ENCODE data around the gene CHRM2.

The CHRM2 gene

DNA sequence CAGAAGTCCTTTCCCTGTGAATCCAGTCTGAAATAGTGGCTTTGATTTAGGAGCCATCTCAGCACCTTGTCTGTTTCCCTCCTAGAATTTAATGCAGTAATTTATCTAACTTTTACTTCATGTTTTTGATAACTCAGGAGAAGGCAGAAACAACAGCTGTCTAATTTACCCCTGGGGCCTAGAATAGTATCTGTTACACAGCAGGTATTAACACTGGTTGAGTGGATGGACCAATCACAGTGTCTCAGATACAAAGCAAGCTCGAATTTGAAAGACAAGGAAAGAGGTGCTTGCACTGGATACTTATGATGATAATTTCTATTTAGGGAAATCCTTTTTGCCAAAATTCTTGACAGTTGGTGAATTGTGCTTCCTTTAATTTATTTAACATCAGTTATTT lies 23.4 kb downstream of the CHRM2 start:
- Histone ChIP-seq H3K36me3 (ENCODE audit: control insufficient read depth, insufficient read depth, low read length) (no peaks in the 10 kb centered on the region), H3K27ac (ENCODE audit: insufficient read depth, low read depth, low read length, poor library complexity, severe bottlenecking) (no peak overlapping the region), H3K4me3 (ENCODE audit: insufficient read depth, low read depth, low read length) (no peak overlapping the region), H3K9me3 (ENCODE audit: control insufficient read depth, low read length) (no peaks in the 10 kb centered on the region), H3K27me3 (ENCODE audit: control insufficient read depth, insufficient read depth, low read length, poor library complexity, severe bottlenecking) (no peaks in the 10 kb centered on the region), H3K4me1 (ENCODE audit: control insufficient read depth, insufficient read depth, low read length) (no peaks in the 10 kb centered on the region)
- whole genome bisulfite sequencing, 2 experiments, result 67 to 69% methylated on average over 1 of the region's 1 CpG

DNA sequence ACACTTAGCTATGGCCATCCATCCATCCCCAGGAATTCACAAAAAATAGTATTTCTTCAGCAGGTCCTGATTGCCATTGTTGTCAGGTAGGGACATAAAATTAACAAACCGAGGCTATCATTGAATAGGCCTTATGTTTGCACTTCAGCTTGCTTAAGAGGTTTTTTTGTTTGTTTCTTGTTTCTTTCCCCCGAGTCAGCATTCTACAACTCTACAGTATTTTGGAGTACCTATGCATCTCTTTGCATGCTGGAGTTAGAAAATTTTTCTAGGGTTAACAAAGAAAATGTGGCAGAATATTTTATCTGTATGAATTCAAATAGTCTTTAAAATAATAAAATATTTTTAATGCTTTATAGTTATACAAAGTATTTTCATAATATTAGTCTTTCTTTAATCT lies 26.3 kb downstream of the CHRM2 start:
- WGBS, 2 experiments, result 79 to 89% methylated on average over 1 to 2 of the region's 2 CpGs
- H3K27me3 ChIP-seq (ENCODE audit: control insufficient read depth, insufficient read depth, low read length, poor library complexity, severe bottlenecking), result no peaks in the 10 kb centered on the region
- no peaks in the 10 kb centered on the region for H3K9me3 ChIP-seq (ENCODE audit: control insufficient read depth, low read length)
- H3K4me3 ChIP-seq (ENCODE audit: insufficient read depth, low read depth, low read length), result no peak overlapping the region
- H3K36me3 ChIP-seq (ENCODE audit: control insufficient read depth, insufficient read depth, low read length), result no peaks in the 10 kb centered on the region
- no peak overlapping the region for H3K27ac ChIP-seq (ENCODE audit: insufficient read depth, low read depth, low read length, poor library complexity, severe bottlenecking)
- H3K4me1 ChIP-seq (ENCODE audit: control insufficient read depth, insufficient read depth, low read length), result no peaks in the 10 kb centered on the region

- H3K36me3 ChIP-seq (ENCODE audit: control insufficient read depth, insufficient read depth, low read length), result no peaks in the 10 kb centered on the region
- H3K27me3 ChIP-seq (ENCODE audit: control insufficient read depth, insufficient read depth, low read length, poor library complexity, severe bottlenecking), result no peaks in the 10 kb centered on the region
- no peaks in the 10 kb centered on the region for H3K4me1 ChIP-seq (ENCODE audit: control insufficient read depth, insufficient read depth, low read length)
- WGBS, 2 experiments, result 80 to 100% methylated on average over 2 of the region's 2 CpGs
- no peaks in the 10 kb centered on the region for H3K9me3 ChIP-seq (ENCODE audit: control insufficient read depth, low read length)
- no peak overlapping the region for H3K27ac ChIP-seq (ENCODE audit: insufficient read depth, low read depth, low read length, poor library complexity, severe bottlenecking)
- no peak overlapping the region for H3K4me3 ChIP-seq (ENCODE audit: insufficient read depth, low read depth, low read length)
Measured at GRCh38 chr7:136897676-136898075, 29.2 kb downstream of the CHRM2 start.

GRCh38 chr7:136900005-136900404 lies 31.6 kb downstream of the CHRM2 start:
- WGBS, 2 experiments, result 100% methylated on average over 1 of the region's 1 CpG; no CpG with 5 or more reads in 1 of the 2 experiments
- Histone ChIP-seq H3K27me3 (ENCODE audit: control insufficient read depth, insufficient read depth, low read length, poor library complexity, severe bottlenecking) (no peaks in the 10 kb centered on the region), H3K4me3 (ENCODE audit: insufficient read depth, low read depth, low read length) (no peak overlapping the region), H3K36me3 (ENCODE audit: control insufficient read depth, insufficient read depth, low read length) (no peaks in the 10 kb centered on the region), H3K27ac (ENCODE audit: insufficient read depth, low read depth, low read length, poor library complexity, severe bottlenecking) (no peak overlapping the region), H3K9me3 (ENCODE audit: control insufficient read depth, low read length) (no peaks in the 10 kb centered on the region), H3K4me1 (ENCODE audit: control insufficient read depth, insufficient read depth, low read length) (no peaks in the 10 kb centered on the region)

- 80% methylated on average over 1 of the region's 1 CpG; no CpG with 5 or more reads in 1 of the 2 experiments for WGBS, 2 experiments
- no peaks in the 10 kb centered on the region for H3K9me3 ChIP-seq (ENCODE audit: control insufficient read depth, low read length)
- no peaks in the 10 kb centered on the region for H3K27me3 ChIP-seq (ENCODE audit: control insufficient read depth, insufficient read depth, low read length, poor library complexity, severe bottlenecking)
- H3K4me1 ChIP-seq (ENCODE audit: control insufficient read depth, insufficient read depth, low read length), result no peaks in the 10 kb centered on the region
- H3K4me3 ChIP-seq (ENCODE audit: insufficient read depth, low read depth, low read length), result no peak overlapping the region
- H3K27ac ChIP-seq (ENCODE audit: insufficient read depth, low read depth, low read length, poor library complexity, severe bottlenecking), result no peak overlapping the region
- H3K36me3 ChIP-seq (ENCODE audit: control insufficient read depth, insufficient read depth, low read length), result no peaks in the 10 kb centered on the region
Measured at GRCh38 chr7:136910771-136911170, 42.3 kb downstream of the CHRM2 start.

DNA sequence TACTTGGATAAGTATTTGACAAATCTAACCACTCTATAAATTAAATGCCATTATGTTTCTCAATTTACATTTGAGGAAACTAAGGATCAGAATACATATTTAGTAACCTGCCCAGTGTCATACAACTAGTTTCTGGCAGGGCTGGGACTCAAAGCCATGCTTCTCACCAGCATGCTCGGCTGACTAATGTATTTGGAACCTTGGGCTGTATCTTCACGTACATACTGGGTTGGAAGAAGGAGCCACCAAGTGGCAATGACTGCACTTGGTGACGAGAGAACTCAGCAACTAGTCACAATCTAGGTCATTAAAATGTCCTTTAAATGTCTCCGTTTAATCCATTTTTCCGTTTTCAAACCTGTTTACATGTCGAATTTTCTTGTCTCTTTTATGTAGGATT lies 42.9 kb downstream of the CHRM2 start:
- Histone ChIP-seq H3K4me3 (ENCODE audit: insufficient read depth, low read depth, low read length) (no peak overlapping the region), H3K27ac (ENCODE audit: insufficient read depth, low read depth, low read length, poor library complexity, severe bottlenecking) (no peak overlapping the region), H3K4me1 (ENCODE audit: control insufficient read depth, insufficient read depth, low read length) (no peaks in the 10 kb centered on the region), H3K9me3 (ENCODE audit: control insufficient read depth, low read length) (no peaks in the 10 kb centered on the region), H3K27me3 (ENCODE audit: control insufficient read depth, insufficient read depth, low read length, poor library complexity, severe bottlenecking) (no peaks in the 10 kb centered on the region), H3K36me3 (ENCODE audit: control insufficient read depth, insufficient read depth, low read length) (no peaks in the 10 kb centered on the region)
- 57 to 61% methylated on average over 6 of the region's 6 CpGs for WGBS, 2 experiments

DNA sequence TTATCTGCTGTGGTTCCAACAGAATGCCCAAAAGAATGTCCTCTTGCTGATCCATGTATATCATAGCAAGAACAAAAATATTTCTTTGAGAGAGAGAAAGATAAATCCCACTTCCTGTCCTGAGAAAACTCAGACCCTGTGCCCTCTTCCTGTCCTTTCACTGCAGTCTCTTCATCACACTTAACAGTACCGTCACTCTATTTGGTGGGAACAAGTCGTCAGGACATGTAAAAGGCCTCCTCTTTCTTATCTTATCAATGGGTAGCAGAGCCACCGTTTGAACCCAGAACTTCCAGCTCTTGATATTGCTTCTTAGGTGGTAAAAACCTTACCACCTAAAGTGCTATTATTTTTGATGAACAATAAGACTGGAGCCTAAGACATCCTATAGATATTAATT lies 43.9 kb downstream of the CHRM2 start:
- no peaks in the 10 kb centered on the region for H3K9me3 ChIP-seq (ENCODE audit: control insufficient read depth, low read length)
- H3K27ac ChIP-seq (ENCODE audit: insufficient read depth, low read depth, low read length, poor library complexity, severe bottlenecking), result no peak overlapping the region
- no peaks in the 10 kb centered on the region for H3K4me1 ChIP-seq (ENCODE audit: control insufficient read depth, insufficient read depth, low read length)
- H3K27me3 ChIP-seq (ENCODE audit: control insufficient read depth, insufficient read depth, low read length, poor library complexity, severe bottlenecking), result no peaks in the 10 kb centered on the region
- H3K36me3 ChIP-seq (ENCODE audit: control insufficient read depth, insufficient read depth, low read length), result no peaks in the 10 kb centered on the region
- WGBS, 2 experiments, result 70 to 71% methylated on average over 3 of the region's 3 CpGs
- no peak overlapping the region for H3K4me3 ChIP-seq (ENCODE audit: insufficient read depth, low read depth, low read length)

DNA sequence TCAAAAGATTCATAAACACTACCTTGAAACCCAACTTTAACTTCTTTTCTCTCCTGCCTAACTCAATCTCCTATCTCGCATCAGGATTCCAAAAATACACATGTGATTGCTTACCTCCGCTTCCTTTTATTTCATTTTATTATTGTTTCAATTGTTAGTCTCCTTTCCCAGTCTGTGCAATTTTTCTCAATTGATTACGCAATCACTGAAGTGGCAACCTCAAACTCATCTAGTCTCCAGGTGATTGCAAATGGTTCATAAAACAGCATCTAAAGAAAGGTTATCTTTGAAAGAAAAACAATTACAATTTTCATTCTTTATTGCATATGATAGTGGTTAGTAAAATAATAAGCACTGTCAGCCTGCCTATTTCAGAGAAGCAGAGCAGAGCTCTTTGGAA lies 45.6 kb downstream of the CHRM2 start:
- no peaks in the 10 kb centered on the region for H3K9me3 ChIP-seq (ENCODE audit: control insufficient read depth, low read length)
- no peaks in the 10 kb centered on the region for H3K4me1 ChIP-seq (ENCODE audit: control insufficient read depth, insufficient read depth, low read length)
- H3K4me3 ChIP-seq (ENCODE audit: insufficient read depth, low read depth, low read length), result no peak overlapping the region
- H3K36me3 ChIP-seq (ENCODE audit: control insufficient read depth, insufficient read depth, low read length), result no peaks in the 10 kb centered on the region
- H3K27me3 ChIP-seq (ENCODE audit: control insufficient read depth, insufficient read depth, low read length, poor library complexity, severe bottlenecking), result no peaks in the 10 kb centered on the region
- no peak overlapping the region for H3K27ac ChIP-seq (ENCODE audit: insufficient read depth, low read depth, low read length, poor library complexity, severe bottlenecking)
- WGBS, 2 experiments, result 94 to 97% methylated on average over 3 of the region's 3 CpGs

DNA sequence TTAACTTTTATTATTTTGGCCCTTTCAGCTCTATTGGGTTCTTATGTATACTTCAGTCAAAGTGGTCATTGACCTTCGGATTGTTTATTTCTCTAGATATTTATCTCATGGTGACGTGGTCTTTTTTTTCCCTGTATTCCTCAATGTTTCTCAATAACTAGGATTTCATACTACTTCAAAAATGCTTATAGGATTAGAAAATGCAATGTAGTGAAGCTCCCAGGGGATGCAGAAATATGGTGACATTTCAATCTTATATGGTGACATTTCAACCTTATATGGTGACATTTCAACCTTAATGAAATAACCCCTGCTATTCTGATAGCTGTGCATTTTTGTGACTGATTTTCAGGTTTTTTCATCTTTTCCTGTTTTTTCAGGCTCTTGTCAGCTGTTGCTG lies 51.4 kb downstream of the CHRM2 start:
- Histone ChIP-seq H3K36me3 (ENCODE audit: control insufficient read depth, insufficient read depth, low read length) (no peaks in the 10 kb centered on the region), H3K9me3 (ENCODE audit: control insufficient read depth, low read length) (no peaks in the 10 kb centered on the region), H3K4me1 (ENCODE audit: control insufficient read depth, insufficient read depth, low read length) (no peaks in the 10 kb centered on the region), H3K27me3 (ENCODE audit: control insufficient read depth, insufficient read depth, low read length, poor library complexity, severe bottlenecking) (no peaks in the 10 kb centered on the region), H3K27ac (ENCODE audit: insufficient read depth, low read depth, low read length, poor library complexity, severe bottlenecking) (no peak overlapping the region), H3K4me3 (ENCODE audit: insufficient read depth, low read depth, low read length) (no peak overlapping the region)
- WGBS, 2 experiments, result 75 to 89% methylated on average over 1 to 2 of the region's 2 CpGs

DNA sequence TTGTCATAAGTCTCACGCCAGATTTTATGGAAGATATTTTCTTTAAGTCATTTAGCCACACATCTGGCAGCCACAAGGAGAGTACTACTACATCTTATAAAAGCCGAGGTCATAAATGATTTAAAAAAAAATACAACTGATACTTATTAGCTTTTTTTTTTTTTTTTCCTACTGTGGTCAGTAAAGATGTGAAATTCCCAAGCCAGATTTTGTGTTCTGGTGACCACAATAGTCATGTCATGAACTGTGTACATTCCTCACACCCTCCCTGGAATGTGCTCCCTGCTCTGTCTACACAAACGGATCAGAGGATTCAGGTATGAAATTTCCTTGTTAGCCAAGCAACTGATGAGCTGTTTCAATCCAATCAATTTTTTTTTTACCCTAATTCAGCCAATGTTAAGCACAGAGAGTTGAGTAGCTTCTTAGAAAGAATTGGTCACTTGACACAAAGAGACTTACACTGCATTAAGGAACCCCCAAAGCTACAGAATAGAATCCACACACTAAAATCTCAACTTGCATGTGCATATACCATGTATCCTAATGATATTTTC lies 54.7 kb downstream of the CHRM2 start:
- no peak overlapping the region for H3K27ac ChIP-seq (ENCODE audit: insufficient read depth, low read depth, low read length, poor library complexity, severe bottlenecking)
- no peaks in the 10 kb centered on the region for H3K36me3 ChIP-seq (ENCODE audit: control insufficient read depth, insufficient read depth, low read length)
- 90 to 94% methylated on average over 2 to 3 of the region's 3 CpGs for WGBS, 2 experiments
- no peak overlapping the region for H3K4me3 ChIP-seq (ENCODE audit: insufficient read depth, low read depth, low read length)
- no peaks in the 10 kb centered on the region for H3K9me3 ChIP-seq (ENCODE audit: control insufficient read depth, low read length)
- H3K27me3 ChIP-seq (ENCODE audit: control insufficient read depth, insufficient read depth, low read length, poor library complexity, severe bottlenecking), result no peaks in the 10 kb centered on the region
- H3K4me1 ChIP-seq (ENCODE audit: control insufficient read depth, insufficient read depth, low read length), result no peaks in the 10 kb centered on the region

DNA sequence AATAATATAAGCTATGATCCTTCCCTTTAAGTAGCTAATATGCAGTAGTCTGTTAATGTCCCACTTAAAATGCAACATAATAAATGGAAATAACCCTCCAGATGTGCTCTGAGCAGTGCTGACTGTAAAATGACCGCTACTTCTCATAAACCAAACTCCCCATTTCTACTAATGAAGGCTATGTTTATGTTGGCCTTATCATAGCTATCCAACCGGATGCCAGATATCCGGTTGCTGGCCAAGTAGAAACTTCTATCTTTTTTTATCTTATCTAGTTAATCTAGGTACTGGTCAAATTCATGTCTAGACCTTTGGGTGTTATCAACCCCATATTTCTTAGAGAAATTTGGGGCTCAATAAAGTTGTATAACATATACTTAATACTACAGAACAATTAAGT lies 56.6 kb downstream of the CHRM2 start:
- H3K4me3 ChIP-seq (ENCODE audit: insufficient read depth, low read depth, low read length), result no peak overlapping the region
- H3K27ac ChIP-seq (ENCODE audit: insufficient read depth, low read depth, low read length, poor library complexity, severe bottlenecking), result no peak overlapping the region
- no peaks in the 10 kb centered on the region for H3K36me3 ChIP-seq (ENCODE audit: control insufficient read depth, insufficient read depth, low read length)
- no peaks in the 10 kb centered on the region for H3K4me1 ChIP-seq (ENCODE audit: control insufficient read depth, insufficient read depth, low read length)
- 55 to 72% methylated on average over 1 to 3 of the region's 3 CpGs for WGBS, 2 experiments
- no peaks in the 10 kb centered on the region for H3K9me3 ChIP-seq (ENCODE audit: control insufficient read depth, low read length)
- no peaks in the 10 kb centered on the region for H3K27me3 ChIP-seq (ENCODE audit: control insufficient read depth, insufficient read depth, low read length, poor library complexity, severe bottlenecking)

Data from ectodermal cell (in vitro differentiated cells).